ENCODE results near the gene CDC20.
A peak's percentile ranks its signal among the peaks of the same experiment; 100 is the strongest.
"Not testable (repeated sequence)": the region's sequence is repeated elsewhere in the genome, so short reads cannot be mapped to it uniquely, and the experiment has no call there.

Gene CDC20

GRCh38 chr1:43363935-43364525 lies 5.2 kb downstream of the CDC20 start:
- no peak for ATAC-seq
- Mint-ChIP-seq H3K27me3 (no peaks in the 10 kb centered on the region), H3K4me3 (no peak overlapping the region), H3K27ac (no peak overlapping the region), H3K9me3 (no peaks in the 10 kb centered on the region), H3K4me1 (peaks cover 89% of the 10 kb centered on the region)
- DNase-seq = no peak

GRCh38 chr1:43365678-43366077 lies 6.9 kb downstream of the CDC20 start:
- ATAC-seq = no peak
- Mint-ChIP-seq H3K4me1 (peaks cover 81% of the 10 kb centered on the region), H3K27ac (peak overlapping the region; percentile 6 to 74)

GRCh38 chr1:43366179-43366578 lies 7.4 kb downstream of the CDC20 start:
- no peaks in the 10 kb centered on the region for H3K9me3 Mint-ChIP-seq
- no peak for DNase-seq
- peaks cover 78% of the 10 kb centered on the region for H3K4me1 Mint-ChIP-seq
- H3K4me3 Mint-ChIP-seq = peak overlapping the region; percentile 88 to 90
- peak overlapping the region; percentile 3 to 69 for H3K27ac Mint-ChIP-seq
- no peaks in the 10 kb centered on the region for H3K27me3 Mint-ChIP-seq
- no peak for ATAC-seq

More at GRCh38 chr1:43365678-43366077, 6.9 kb downstream of the CDC20 start:
- no peak for DNase-seq
- no peaks in the 10 kb centered on the region for H3K27me3 Mint-ChIP-seq
- peak overlapping the region; percentile 88 to 90 for H3K4me3 Mint-ChIP-seq
- no peaks in the 10 kb centered on the region for H3K9me3 Mint-ChIP-seq

GRCh38 chr1:43366601-43367025 lies 7.8 kb downstream of the CDC20 start:
- ATAC-seq = no peak
- H3K27me3 Mint-ChIP-seq = no peaks in the 10 kb centered on the region
- H3K4me1 Mint-ChIP-seq = peaks cover 73% of the 10 kb centered on the region
- peak overlapping the region; percentile 80 to 96 for H3K27ac Mint-ChIP-seq
- no peak for DNase-seq
- no peaks in the 10 kb centered on the region for H3K9me3 Mint-ChIP-seq
- peak overlapping the region; percentile 88 to 90 for H3K4me3 Mint-ChIP-seq

GRCh38 chr1:43367026-43367903 lies 8.5 kb downstream of the CDC20 start:
- Mint-ChIP-seq H3K4me1 (peaks cover 67% of the 10 kb centered on the region), H3K9me3 (no peaks in the 10 kb centered on the region), H3K27ac (peak overlapping the region; percentile 80 to 96), H3K4me3 (peak overlapping the region; percentile 88 to 90), H3K27me3 (no peaks in the 10 kb centered on the region)
- DNase-seq (peak; percentile 42 to 48), ATAC-seq (peak; percentile 66)

- H3K27ac Mint-ChIP-seq = peak within 1 kb of the TSS; percentile 95 to 97
- no peaks in the 10 kb centered on the region for H3K27me3 Mint-ChIP-seq
- ATAC-seq (peak; percentile 86), DNase-seq (peak; percentile 86 to 87)
- peak within 1 kb of the TSS; percentile 92 to 100 for H3K4me3 Mint-ChIP-seq
- no peaks in the 10 kb centered on the region for H3K9me3 Mint-ChIP-seq
- peaks cover 59% of the 10 kb centered on the region for H3K4me1 Mint-ChIP-seq
Observed at GRCh38 chr1:43367904-43368645, 9.3 kb downstream of the CDC20 start, which contains the start of gene ELOVL1. ELOVL1 (minus strand) TSS chr1:43368011; CDS start chr1:43365609, 2,402 bp downstream.

GRCh38 chr1:43368646-43369020 lies 9.9 kb downstream of the CDC20 start:
- Mint-ChIP-seq H3K4me3 (peak overlapping the region; percentile 92 to 100), H3K27me3 (no peaks in the 10 kb centered on the region), H3K4me1 (peaks cover 53% of the 10 kb centered on the region), H3K9me3 (no peaks in the 10 kb centered on the region), H3K27ac (peak overlapping the region; percentile 16 to 97)
- DNase-seq (no peak), ATAC-seq (no peak)

GRCh38 chr1:43369779-43370178 lies 11.0 kb downstream of the CDC20 start:
- DNase-seq, H3K9me3 Mint-ChIP-seq, H3K27me3 Mint-ChIP-seq, H3K4me3 Mint-ChIP-seq, ATAC-seq, H3K27ac Mint-ChIP-seq: not testable (repeated sequence)
- peaks cover 42% of the 10 kb centered on the region for H3K4me1 Mint-ChIP-seq

- Mint-ChIP-seq H3K4me3 (no peak overlapping the region), H3K9me3 (no peaks in the 10 kb centered on the region), H3K4me1 (peaks cover 34% of the 10 kb centered on the region), H3K27ac (no peak overlapping the region), H3K27me3 (no peaks in the 10 kb centered on the region)
- ATAC-seq (no peak), DNase-seq (no peak)
Observed at GRCh38 chr1:43370564-43370963, 11.8 kb downstream of the CDC20 start.

GRCh38 chr1:43372172-43372571 lies 13.4 kb downstream of the CDC20 start:
- Mint-ChIP-seq H3K4me1 (peaks cover 18% of the 10 kb centered on the region), H3K27ac (no peak overlapping the region), H3K9me3 (no peaks in the 10 kb centered on the region), H3K27me3 (no peaks in the 10 kb centered on the region), H3K4me3 (no peak overlapping the region)
- no peak for DNase-seq
- ATAC-seq = no peak

GRCh38 chr1:43373066-43373940 lies 14.5 kb downstream of the CDC20 start:
- Mint-ChIP-seq H3K27me3 (no peaks in the 10 kb centered on the region), H3K4me1 (peaks cover 14% of the 10 kb centered on the region), H3K4me3 (no peak overlapping the region), H3K9me3 (no peaks in the 10 kb centered on the region), H3K27ac (no peak overlapping the region)
- DNase-seq = no peak
- ATAC-seq = no peak

GRCh38 chr1:43376723-43377235 lies 18.0 kb downstream of the CDC20 start:
- DNase-seq (no peak), ATAC-seq (no peak)
- H3K4me3 Mint-ChIP-seq = no peak overlapping the region
- no peak overlapping the region for H3K27ac Mint-ChIP-seq
- no peaks in the 10 kb centered on the region for H3K9me3 Mint-ChIP-seq
- no peaks in the 10 kb centered on the region for H3K27me3 Mint-ChIP-seq
- peaks cover 9% of the 10 kb centered on the region for H3K4me1 Mint-ChIP-seq

- Mint-ChIP-seq H3K4me1 (peaks cover 13% of the 10 kb centered on the region), H3K9me3 (no peaks in the 10 kb centered on the region), H3K27ac (no peak overlapping the region), H3K4me3 (no peak overlapping the region), H3K27me3 (no peaks in the 10 kb centered on the region)
- ATAC-seq (no peak), DNase-seq (no peak)
Observed at GRCh38 chr1:43377831-43378230, 19.1 kb downstream of the CDC20 start.

- Mint-ChIP-seq H3K27me3 (no peaks in the 10 kb centered on the region), H3K4me1 (peaks cover 13% of the 10 kb centered on the region), H3K4me3 (no peak overlapping the region), H3K27ac (no peak overlapping the region), H3K9me3 (no peaks in the 10 kb centered on the region)
- ATAC-seq (no peak), DNase-seq (no peak)
Observed at GRCh38 chr1:43379476-43379875, 20.7 kb downstream of the CDC20 start.

- peaks cover 13% of the 10 kb centered on the region for H3K4me1 Mint-ChIP-seq
- no peaks in the 10 kb centered on the region for H3K9me3 Mint-ChIP-seq
- no peaks in the 10 kb centered on the region for H3K27me3 Mint-ChIP-seq
- DNase-seq = no peak
- no peak overlapping the region for H3K4me3 Mint-ChIP-seq
- no peak for ATAC-seq
- no peak overlapping the region for H3K27ac Mint-ChIP-seq
Observed at GRCh38 chr1:43381612-43382011, 22.8 kb downstream of the CDC20 start.

All from stimulated activated naive CD8-positive, alpha-beta T cell treated with anti-CD3 and anti-CD28 coated beads, Interleukin-15, amount 100 ng/mL, for 72 hours (primary cell).